GM12878 (cell line): ENCODE measurements around the gene OR2AT4. TPM values are rescaled to one million over a fixed set of nuclear protein-coding genes. Genes with fewer than 3 reads are reported as not detected.

ENCODE experiments used
- ATAC-seq: fragments of 200-7000 bp; cut with Tn5 transposase; 3 replicates; pipeline ENCODE4 v1.9.1; 2020; ENCODE audit warnings: mild to moderate bottlenecking, moderate library complexity
- BruUV-seq: library from RNA; stranded (reverse); fragments of 400-500 nt; replicated peaks from 2 replicates; lab custom pipeline; 2021; lab: Mats Ljungman, UMichigan
- CTCF ChIA-PET: fragments of 300-600 bp; sonication (Branson Sonifier 250); formaldehyde crosslinking; extraction: SDS; loops from one replicate; lab custom pipeline; 2021; ENCODE audit warnings: inconsistent platforms; lab: Yijun Ruan, JAX
- POLR2A ChIA-PET: fragments of 350-600 bp; formaldehyde crosslinking; extraction: SDS; loops from one replicate; lab custom pipeline; 2021; ENCODE audit warnings: inconsistent platforms; lab: Charles Lee
- RAD21 ChIA-PET: fragments of 300-600 bp; sonication (Branson Sonifier 250); formaldehyde crosslinking; loops from one replicate; lab custom pipeline; 2023; ENCODE audit warnings: antibody characterized with exemption; ENCODE audit not compliant: unreplicated experiment; lab: Charles Lee
- SMC1A ChIA-PET: fragments of 300-600 bp; sonication (Branson Sonifier 250); formaldehyde crosslinking; loops from one replicate; lab custom pipeline; 2023; ENCODE audit not compliant: unreplicated experiment, uncharacterized antibody; lab: Charles Lee
- DNase-seq: peaks from one replicate; pipeline ENCODE4 v3.0.0-alpha.2; 2011; ENCODE audit warnings: low read depth, low spot score
- FAIRE-seq: peaks from 3 replicates; lab custom pipeline; 2011; peaks lifted over from hg19 to GRCh38; lab: Jason Lieb, UNC
- H2AFZ ChIP-seq: 2 replicates; pipeline ENCODE4 v1.6.0; 2011; ENCODE audit warnings: low read depth, low read length, control low read depth; ENCODE audit not compliant: control insufficient read depth
- H3K27ac ChIP-seq: 2 replicates; pipeline ENCODE4 v1.5.1; 2011; ENCODE audit warnings: control low read depth; ENCODE audit not compliant: control insufficient read depth, insufficient read depth
- H3K27me3 ChIP-seq, 2 experiments: replicated peaks in 1 of 2; 2 replicates each; pipeline versions ENCODE4 v1.6.0 to v1.6.1; 2011; ENCODE audit warnings: low read length in 1 of 2; ENCODE audit not compliant: control insufficient read depth in 2 of 2, insufficient read depth in 2 of 2
- H3K36me3 ChIP-seq, 2 experiments: 2 replicates each; pipeline ENCODE4 v1.5.1; 2011; ENCODE audit warnings: low read length in 1 of 2; ENCODE audit not compliant: control insufficient read depth in 2 of 2, insufficient read depth in 2 of 2
- H3K4me1 ChIP-seq: 2 replicates; pipeline ENCODE4 v1.6.1; 2011; ENCODE audit warnings: mild to moderate bottlenecking, low read length, moderate library complexity, mixed read lengths; ENCODE audit not compliant: control insufficient read depth, insufficient read depth
- H3K4me2 ChIP-seq: 2 replicates; pipeline ENCODE4 v1.6.0; 2011; ENCODE audit warnings: control low read depth; ENCODE audit not compliant: control insufficient read depth, insufficient read depth
- H3K4me3 ChIP-seq: fragments of 200-600 bp; sonication (generic); 2 replicates; pipeline ENCODE4 v1.5.1; 2016
- H3K79me2 ChIP-seq: 2 replicates; pipeline ENCODE4 v1.6.0; 2011; ENCODE audit warnings: low read length; ENCODE audit not compliant: control insufficient read depth, insufficient read depth
- H3K9ac ChIP-seq: 2 replicates; pipeline ENCODE4 v1.8.0; 2011; ENCODE audit warnings: low read length, control low read depth, mixed read lengths; ENCODE audit not compliant: control insufficient read depth, insufficient read depth
- H3K9me3 ChIP-seq: replicated peaks from 3 replicates; pipeline ENCODE4 v1.5.1; 2011; ENCODE audit warnings: mild to moderate bottlenecking, low read length; ENCODE audit not compliant: control insufficient read depth, insufficient read depth
- H4K20me1 ChIP-seq: 2 replicates; pipeline ENCODE4 v1.6.0; 2011; ENCODE audit not compliant: control insufficient read depth, insufficient read depth
- ASH2L ChIP-seq: fragments of 300-600, 200-600 bp; sonication (generic); IDR thresholded peaks from 2 replicates; pipeline ENCODE4 v1.6.1; 2017; ENCODE audit warnings: low read depth, mild to moderate bottlenecking, borderline replicate concordance
- CTCF ChIP-seq, 3 experiments: IDR thresholded peaks in 2 of 3; conservative IDR thresholded peaks in 1 of 3; 2 replicates each; pipeline ENCODE4 v1.5.1; 2011; ENCODE audit warnings: low read depth in 3 of 3, low read length in 3 of 3, mild to moderate bottlenecking in 3 of 3, control low read depth in 2 of 3, moderate library complexity in 2 of 3, inconsistent platforms in 1 of 3, mixed read lengths in 1 of 3; ENCODE audit not compliant: control insufficient read depth in 2 of 3, insufficient read depth in 1 of 3; ENCODE audit errors: extremely low read depth in 1 of 3
- FOXM1 ChIP-seq: IDR thresholded peaks from 2 replicates; pipeline ENCODE4 v1.6.1; 2012; ENCODE audit warnings: low read depth, mild to moderate bottlenecking, inconsistent platforms, low read length, moderate library complexity
- MTA2 ChIP-seq: fragments of 450-650 bp; IDR thresholded peaks from 2 replicates; pipeline ENCODE4 v1.6.1; 2016; ENCODE audit warnings: low read depth, mild to moderate bottlenecking, moderate library complexity
- MXI1 ChIP-seq: fragments of 150-350 bp; IDR thresholded peaks from 2 replicates; pipeline ENCODE4 v1.6.1; 2011; ENCODE audit warnings: low read depth, mild to moderate bottlenecking, inconsistent platforms, low read length, improper control_type of control experiment
- SMAD5 ChIP-seq: IDR thresholded peaks from 2 replicates; pipeline ENCODE4 v1.6.1; 2016; ENCODE audit warnings: antibody characterized with exemption, low read depth
- SREBF1 ChIP-seq: IDR thresholded peaks from 2 replicates; pipeline ENCODE4 v1.6.1; 2012; ENCODE audit warnings: mild to moderate bottlenecking, low read length
- SRF ChIP-seq, 2 experiments: IDR thresholded peaks; 2 replicates each; pipeline ENCODE4 v1.6.1; 2011; ENCODE audit warnings: low read depth in 2 of 2, low read length in 2 of 2, mild to moderate bottlenecking in 1 of 2, moderate library complexity in 1 of 2
- ZNF207 ChIP-seq: fragments of 450-650 bp; IDR thresholded peaks from 2 replicates; pipeline ENCODE4 v1.6.1; 2014; ENCODE audit warnings: antibody characterized with exemption, mild to moderate bottlenecking, borderline replicate concordance
- ZNF274 ChIP-seq: IDR thresholded peaks from one replicate; pipeline ENCODE4 v1.8.0; 2011; ENCODE audit not compliant: insufficient read length, insufficient read depth
- WGBS: methylation state at CpG from one replicate; pipeline ENCODE4 v1.1.6; 2016; ENCODE audit warnings: low lambda C conversion rate; ENCODE audit not compliant: insufficient replicate concordance, insufficient coverage; ENCODE audit errors: missing lambda C conversion rate; 5-methylcytosine and 5-hydroxymethylcytosine counted together
- in situ Hi-C: fragments of 300-500 bp; cut with MboI; formaldehyde crosslinking; loops from 9 replicates; pipeline ENCODE4 v1.14.3; 2018; ENCODE audit warnings: mixed read lengths
- intact Hi-C: fragments of 100-400 bp; cut with micrococcal nuclease; formaldehyde crosslinking; loops from one replicate; pipeline ENCODE4 v1.14.2; 2022; ENCODE audit not compliant: unreplicated experiment
- polyA plus RNA-seq, 11 experiments: library from polyadenylated mRNA; depleted of rRNA in 4 of 11; unstranded in 6 of 11; stranded (reverse) in 5 of 11; fragments of >200 nt; fragmentation: Nextera tagmentation in 4 of 11; fragmentation: Illumina TruSeq in 1 of 11; extraction: Ambion mirVana in 4 of 11; extraction: Trizol in 1 of 11; gene quantifications; 1 replicate in 1 of 11; 2 replicates in 10 of 11; pipeline versions ENCODE4 v1.2.1 to v1.2.3, GENCODE V29; 2011 to 2016; ENCODE audit warnings: inconsistent platforms in 2 of 11, missing spikeins in 2 of 11, low read depth in 1 of 11
- total RNA-seq, 4 experiments: library from RNA; depleted of rRNA in 3 of 4; stranded (reverse); fragments of >200 nt in 3 of 4; fragmentation: Illumina TruSeq in 1 of 4; extraction: Trizol in 1 of 4; gene quantifications; 2 replicates each; pipeline versions ENCODE4 v1.2.1 to v1.2.3, GENCODE V29; 2013 to 2021
- TF ChIP-seq, protein P1 (sequence below): fragments of 450-650 bp; IDR thresholded peaks from 2 replicates; pipeline ENCODE4 v1.6.1; 2017; ENCODE audit warnings: low read depth, mild to moderate bottlenecking, moderate library complexity
- TF ChIP-seq, protein P2 (sequence below): IDR thresholded peaks from 2 replicates; pipeline ENCODE4 v1.6.1; 2012; ENCODE audit warnings: low read depth, low read length, improper control_type of control experiment
- TF ChIP-seq, protein P3 (sequence below): fragments of 450-650 bp; formaldehyde crosslinking; IDR thresholded peaks from 2 replicates; pipeline ENCODE4 v1.4.0; 2022; ENCODE audit warnings: mild to moderate bottlenecking, moderate library complexity

Gene OR2AT4
- total and polyA plus RNA-seq, 10 of the 15 experiments (the other 5 are each of a cell fraction or from before 2014, with no cell fraction given) = 0.01 TPM; not detected in 9

DNA sequence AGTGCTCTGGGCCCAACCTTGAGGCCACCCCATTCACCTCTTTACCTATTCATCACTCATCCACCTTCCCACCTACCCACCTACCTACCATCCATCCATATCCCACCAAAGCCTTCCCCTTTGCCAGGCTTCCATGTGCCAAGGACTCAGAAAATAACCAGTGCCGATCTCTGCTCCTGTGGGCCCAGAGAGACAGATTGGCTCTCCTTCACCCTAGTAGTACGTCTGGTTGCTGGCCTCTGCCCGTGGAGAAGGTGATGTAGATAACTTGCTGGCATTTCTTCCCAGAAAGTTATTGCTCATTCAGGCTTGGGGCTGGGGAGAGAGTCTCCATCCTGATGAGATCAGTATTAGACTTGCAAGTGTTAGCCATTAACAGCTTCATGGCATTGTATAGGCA, 62.8 kb downstream of the OR2AT4 start:
- intact Hi-C loops (no loop called here), in situ Hi-C loops (no loop called here)
- Histone ChIP-seq H2AFZ (no peak overlapping the region), H3K9ac (no peak overlapping the region), H3K4me3 (no peak overlapping the region), H4K20me1 (no peaks in the 10 kb centered on the region), H3K4me2 (no peak overlapping the region)
- RAD21 ChIA-PET = no interaction called here
- ATAC-seq = no peak
- 34% methylated on average over 3 of the region's 3 CpGs for WGBS
- no TSS peak for BruUV-seq
- TF ChIP-seq SRF (IDR thresholded peaks at IDR 0.05; ENCODE audit: low read depth in 2 of 2, low read length in 2 of 2) (no peak), SMAD5 (no peak), MTA2 (no peak), ZNF274 (no peak), FOXM1 (no peak), ASH2L (no peak), MXI1 (no peak), SREBF1 (no peak), ZNF207 (no peak), CTCF (IDR thresholded peaks at IDR 0.05 in 2 of 3, conservative IDR thresholded peaks at IDR 0.05 in 1 of 3; ENCODE audit: control insufficient read depth in 2 of 3, extremely low read depth in 1 of 3, insufficient read depth in 1 of 3, low read depth in 3 of 3, low read length in 3 of 3) (no peak)
- TF ChIP-seq, protein P1, sequence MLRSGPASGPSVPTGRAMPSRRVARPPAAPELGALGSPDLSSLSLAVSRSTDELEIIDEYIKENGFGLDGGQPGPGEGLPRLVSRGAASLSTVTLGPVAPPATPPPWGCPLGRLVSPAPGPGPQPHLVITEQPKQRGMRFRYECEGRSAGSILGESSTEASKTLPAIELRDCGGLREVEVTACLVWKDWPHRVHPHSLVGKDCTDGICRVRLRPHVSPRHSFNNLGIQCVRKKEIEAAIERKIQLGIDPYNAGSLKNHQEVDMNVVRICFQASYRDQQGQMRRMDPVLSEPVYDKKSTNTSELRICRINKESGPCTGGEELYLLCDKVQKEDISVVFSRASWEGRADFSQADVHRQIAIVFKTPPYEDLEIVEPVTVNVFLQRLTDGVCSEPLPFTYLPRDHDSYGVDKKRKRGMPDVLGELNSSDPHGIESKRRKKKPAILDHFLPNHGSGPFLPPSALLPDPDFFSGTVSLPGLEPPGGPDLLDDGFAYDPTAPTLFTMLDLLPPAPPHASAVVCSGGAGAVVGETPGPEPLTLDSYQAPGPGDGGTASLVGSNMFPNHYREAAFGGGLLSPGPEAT = no peak
- TF ChIP-seq, protein P2, sequence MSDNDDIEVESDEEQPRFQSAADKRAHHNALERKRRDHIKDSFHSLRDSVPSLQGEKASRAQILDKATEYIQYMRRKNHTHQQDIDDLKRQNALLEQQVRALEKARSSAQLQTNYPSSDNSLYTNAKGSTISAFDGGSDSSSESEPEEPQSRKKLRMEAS = no peak
- TF ChIP-seq, protein P3, sequence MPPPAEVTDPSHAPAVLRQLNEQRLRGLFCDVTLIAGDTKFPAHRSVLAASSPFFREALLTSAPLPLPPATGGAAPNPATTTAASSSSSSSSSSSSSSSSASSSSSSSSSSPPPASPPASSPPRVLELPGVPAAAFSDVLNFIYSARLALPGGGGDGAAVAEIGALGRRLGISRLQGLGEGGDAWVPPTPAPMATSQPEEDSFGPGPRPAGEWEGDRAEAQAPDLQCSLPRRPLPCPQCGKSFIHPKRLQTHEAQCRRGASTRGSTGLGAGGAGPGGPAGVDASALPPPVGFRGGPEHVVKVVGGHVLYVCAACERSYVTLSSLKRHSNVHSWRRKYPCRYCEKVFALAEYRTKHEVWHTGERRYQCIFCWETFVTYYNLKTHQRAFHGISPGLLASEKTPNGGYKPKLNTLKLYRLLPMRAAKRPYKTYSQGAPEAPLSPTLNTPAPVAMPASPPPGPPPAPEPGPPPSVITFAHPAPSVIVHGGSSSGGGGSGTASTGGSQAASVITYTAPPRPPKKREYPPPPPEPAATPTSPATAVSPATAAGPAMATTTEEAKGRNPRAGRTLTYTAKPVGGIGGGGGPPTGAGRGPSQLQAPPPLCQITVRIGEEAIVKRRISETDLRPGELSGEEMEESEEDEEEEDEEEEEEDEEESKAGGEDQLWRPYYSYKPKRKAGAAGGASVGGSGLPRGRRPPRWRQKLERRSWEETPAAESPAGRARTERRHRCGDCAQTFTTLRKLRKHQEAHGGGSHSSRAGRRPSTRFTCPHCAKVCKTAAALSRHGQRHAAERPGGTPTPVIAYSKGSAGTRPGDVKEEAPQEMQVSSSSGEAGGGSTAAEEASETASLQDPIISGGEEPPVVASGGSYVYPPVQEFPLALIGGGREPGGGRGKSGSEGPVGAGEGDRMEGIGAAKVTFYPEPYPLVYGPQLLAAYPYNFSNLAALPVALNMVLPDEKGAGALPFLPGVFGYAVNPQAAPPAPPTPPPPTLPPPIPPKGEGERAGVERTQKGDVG = no peak
- TF ChIP-seq, all 136 proteins: peak for 0
- no peaks in the 10 kb centered on the region for H3K9me3 ChIP-seq
- peaks cover 10% of the 10 kb centered on the region; the same call in 1 of the 2 replicates for H3K4me1 ChIP-seq
- ChIA-PET SMC1A (no interaction called here), POLR2A (no interaction called here), CTCF (interaction anchor here (0.7 to 6.4 kb wide), 5 partner anchors 12 to 105 kb away, joined by 3 to 77 read pairs (median 11); no protein-coding TSS in a partner anchor)
- no peak for FAIRE-seq
- H3K27me3 ChIP-seq = no peaks in the 10 kb centered on the region
- no peak for DNase-seq
- no peaks in the 10 kb centered on the region for H3K36me3 ChIP-seq
- H3K27ac ChIP-seq = no peak overlapping the region
- H3K79me2 ChIP-seq = no peaks in the 10 kb centered on the region
